Medulla oblongata (tissue), 1 donor: ENCODE data around the gene SNX24.
A peak's percentile ranks its signal among the peaks of the same experiment; 100 is the strongest.

Experiments used
- DNase-seq: peaks from one replicate; pipeline ENCODE4 v3.0.0-alpha.2; 2015; ENCODE audit errors: extremely low spot score

Gene SNX24

GRCh38 chr5:123012321-123012720, 166.9 kb downstream of the SNX24 start:
- no peak for DNase-seq

GRCh38 chr5:123014689-123015088, 169.3 kb downstream of the SNX24 start:
- DNase-seq: no peak

- DNase-seq: no peak
Measured at GRCh38 chr5:123028222-123028621, 182.8 kb downstream of the SNX24 start.

GRCh38 chr5:123033157-123033671, 187.8 kb downstream of the SNX24 start:
- no peak for DNase-seq

- peak; percentile 4 for DNase-seq
Measured at GRCh38 chr5:123035360-123035917, 190.0 kb downstream of the SNX24 start.

GRCh38 chr5:123035918-123036390, 190.5 kb downstream of the SNX24 start:
- DNase-seq: peak; percentile 20

GRCh38 chr5:123036391-123037103, 191.1 kb downstream of the SNX24 start, which contains the start of gene PPIC:
Gene PPIC, minus strand, starts transcription at chr5:123036725. Its CDS starts 100 bp downstream, at chr5:123036625.
- DNase-seq: peak; percentile 67

GRCh38 chr5:123037104-123037418, 191.6 kb downstream of the SNX24 start:
- DNase-seq: peak; percentile 37

DNA sequence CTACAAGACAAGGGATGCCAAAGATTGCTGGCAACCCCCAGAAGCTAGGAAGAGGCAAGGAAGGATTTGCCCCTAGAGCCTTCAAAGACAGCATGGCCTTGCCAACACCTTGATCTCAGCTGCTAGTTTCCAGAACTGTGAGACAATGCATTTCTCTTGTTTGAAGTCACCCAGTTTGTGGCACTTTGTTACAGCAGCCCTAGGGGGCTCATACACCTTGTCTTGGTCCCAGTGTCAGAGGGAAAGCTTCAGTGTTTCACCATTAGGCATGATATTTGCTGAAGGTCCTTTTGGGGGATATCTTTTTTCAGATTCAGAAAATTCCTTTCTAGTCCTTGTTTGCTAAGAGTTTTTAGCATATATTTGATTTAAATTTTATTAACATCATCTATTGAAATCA, 194.3 kb downstream of the SNX24 start:
- DNase-seq: no peak

GRCh38 chr5:123044926-123045617, 199.7 kb downstream of the SNX24 start:
- no peak for DNase-seq

DNA sequence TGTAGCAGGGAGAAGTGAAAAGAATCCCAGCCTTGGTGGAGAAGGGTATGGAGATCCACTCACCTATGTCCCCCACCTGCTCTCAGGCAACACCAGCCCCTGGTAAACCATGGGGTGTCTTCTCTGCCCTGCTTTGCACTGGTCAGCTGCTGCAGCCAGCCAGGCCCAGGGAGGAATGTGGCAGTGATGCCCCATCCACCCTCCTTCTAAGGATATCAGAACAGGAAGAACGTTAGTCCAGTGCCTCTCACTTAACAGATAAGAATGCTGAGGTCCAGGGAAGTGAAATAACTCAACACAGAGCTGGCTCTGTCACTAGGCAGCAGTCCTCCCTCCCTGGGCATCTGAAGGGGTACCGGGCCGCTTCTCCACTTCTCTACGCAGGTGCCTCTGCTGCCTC, 200.8 kb downstream of the SNX24 start:
- no peak for DNase-seq

GRCh38 chr5:123047706-123048105, 202.3 kb downstream of the SNX24 start:
- no peak for DNase-seq

- no peak for DNase-seq
Measured at GRCh38 chr5:123051206-123051605, 205.8 kb downstream of the SNX24 start.
